Esophagus (tissue), 2 donors: ENCODE data around the gene SF3A1. TPM values are rescaled to one million over a fixed set of nuclear protein-coding genes. Genes with fewer than 3 reads are reported as not detected.

ENCODE experiments used
- H3K27ac ChIP-seq, 2 donors: one replicate each; pipeline ENCODE4 v1.5.1; 2013; ENCODE audit warnings: low read depth in 2 of 2, mild to moderate bottlenecking in 2 of 2, inconsistent platforms in 1 of 2, low read length in 1 of 2, moderate library complexity in 1 of 2
- H3K27me3 ChIP-seq, 2 donors: one replicate each; pipeline ENCODE4 v1.6.1; 2013; ENCODE audit warnings: low read length in 2 of 2, control low read depth in 1 of 2, mild to moderate bottlenecking in 1 of 2; ENCODE audit not compliant: insufficient read depth in 2 of 2, control insufficient read depth in 1 of 2
- H3K36me3 ChIP-seq, 2 donors: one replicate each; pipeline ENCODE4 v1.6.1; 2013; ENCODE audit warnings: low read length in 1 of 2; ENCODE audit not compliant: control insufficient read depth in 2 of 2, insufficient read depth in 2 of 2
- H3K4me1 ChIP-seq, 2 donors: one replicate each; pipeline ENCODE4 v1.6.1; 2013; ENCODE audit warnings: low read length in 1 of 2; ENCODE audit not compliant: control insufficient read depth in 2 of 2, insufficient read depth in 2 of 2
- H3K4me3 ChIP-seq, 2 donors: one replicate each; pipeline ENCODE4 v1.5.1; 2013; ENCODE audit warnings: low read length in 2 of 2, mild to moderate bottlenecking in 2 of 2, low read depth in 1 of 2, moderate library complexity in 1 of 2
- H3K9me3 ChIP-seq, 2 donors: one replicate each; pipeline ENCODE4 v1.6.1; 2013; ENCODE audit warnings: mild to moderate bottlenecking in 2 of 2, low read depth in 1 of 2, low read length in 1 of 2, moderate library complexity in 1 of 2; ENCODE audit not compliant: control insufficient read depth in 2 of 2, insufficient read depth in 1 of 2
- WGBS, 2 donors: extraction: QIAGEN DNeasy Blood & Tissue Kit; methylation state at CpG; one replicate each; pipeline ENCODE4 v1.1.7; 2013; 5-methylcytosine and 5-hydroxymethylcytosine counted together
- polyA plus RNA-seq, 2 donors: library from polyadenylated mRNA; stranded (reverse); fragments of 200-250 nt; gene quantifications; one replicate each; pipeline ENCODE4 v1.2.3, GENCODE V29; 2013
- donor health status: healthy with polysubstance abuse.
- donor health status: Bipolar disorder and iron deficiency.

Gene SF3A1
- polyA plus RNA-seq, 2 donors, result 14.3 to 23.1 TPM

- H3K9me3 ChIP-seq, result no peaks in the 10 kb centered on the region
- 68 to 83% methylated on average over 7 of the region's 7 CpGs for WGBS, 2 donors
- H3K36me3 ChIP-seq, result peaks cover 29 to 54% of the 10 kb centered on the region in 2 donors
- peak overlapping the region; percentile 37 to 59 for H3K27ac ChIP-seq
- peaks cover 12 to 58% of the 10 kb centered on the region in 2 donors for H3K4me1 ChIP-seq
- H3K27me3 ChIP-seq, result no peaks in the 10 kb centered on the region
- H3K4me3 ChIP-seq, result no peak overlapping the region
Measured at GRCh38 chr22:30293026-30293425, 63.7 kb downstream of the SF3A1 start.

- Histone ChIP-seq H3K27me3 (no peaks in the 10 kb centered on the region), H3K4me3 (no peak overlapping the region), H3K9me3 (no peaks in the 10 kb centered on the region), H3K27ac (peak overlapping the region; percentile 86 to 98), H3K36me3 (peaks cover 23 to 48% of the 10 kb centered on the region in 2 donors), H3K4me1 (peaks cover 9 to 53% of the 10 kb centered on the region in 2 donors)
- 66 to 71% methylated on average over 16 to 18 of the region's 18 CpGs for WGBS, 2 donors
Measured at GRCh38 chr22:30292069-30292970, 64.4 kb downstream of the SF3A1 start.

- WGBS, 2 donors, result 48 to 64% methylated on average over 13 of the region's 13 CpGs
- Histone ChIP-seq H3K27ac (peak overlapping the region; percentile 86 to 98), H3K27me3 (no peaks in the 10 kb centered on the region), H3K9me3 (no peaks in the 10 kb centered on the region), H3K4me1 (peaks cover 6 to 53% of the 10 kb centered on the region in 2 donors), H3K36me3 (peaks cover 23 to 51% of the 10 kb centered on the region in 2 donors), H3K4me3 (no peak overlapping the region)
Measured at GRCh38 chr22:30291058-30291892, 65.4 kb downstream of the SF3A1 start.

- Histone ChIP-seq H3K27me3 (no peaks in the 10 kb centered on the region), H3K27ac (peak overlapping the region; percentile 86 to 98), H3K36me3 (peaks cover 20 to 49% of the 10 kb centered on the region in 2 donors), H3K4me1 (peaks cover 6 to 45% of the 10 kb centered on the region in 2 donors), H3K4me3 (peak overlapping the region in 1 of 2 donors; percentile 89), H3K9me3 (no peaks in the 10 kb centered on the region)
- WGBS, 2 donors, result 20 to 28% methylated on average over 3 of the region's 3 CpGs
Measured at GRCh38 chr22:30290342-30291057, 66.2 kb downstream of the SF3A1 start.

GRCh38 chr22:30289980-30290313 is 66.7 kb downstream of the SF3A1 start:
- 10 to 19% methylated on average over 12 of the region's 12 CpGs for WGBS, 2 donors
- peaks cover 14 to 49% of the 10 kb centered on the region in 2 donors for H3K36me3 ChIP-seq
- peak overlapping the region; percentile 86 to 98 for H3K27ac ChIP-seq
- H3K4me3 ChIP-seq, result peak overlapping the region; percentile 26 to 89
- H3K4me1 ChIP-seq, result peaks cover 6 to 45% of the 10 kb centered on the region in 2 donors
- H3K27me3 ChIP-seq, result no peaks in the 10 kb centered on the region
- H3K9me3 ChIP-seq, result no peaks in the 10 kb centered on the region

GRCh38 chr22:30289141-30289979 is 67.3 kb downstream of the SF3A1 start, which contains the start of gene CASTOR1:
Gene CASTOR1, minus strand, starts transcription at chr22:30289505. Its CDS starts 8 bp downstream, at chr22:30289497.
- Histone ChIP-seq H3K27me3 (no peaks in the 10 kb centered on the region), H3K4me3 (peak within 1 kb of the TSS; percentile 57 to 89), H3K9me3 (no peaks in the 10 kb centered on the region), H3K27ac (peak within 1 kb of the TSS; percentile 86 to 98), H3K4me1 (peaks cover 6 to 45% of the 10 kb centered on the region in 2 donors), H3K36me3 (peaks cover 11 to 49% of the 10 kb centered on the region in 2 donors)
- 0% methylated on average over 69 to 85 of the region's 85 CpGs for WGBS, 2 donors

- H3K36me3 ChIP-seq, result peaks cover 9 to 45% of the 10 kb centered on the region in 2 donors
- H3K4me1 ChIP-seq, result peaks cover 4 to 42% of the 10 kb centered on the region in 2 donors
- H3K27me3 ChIP-seq, result no peaks in the 10 kb centered on the region
- H3K27ac ChIP-seq, result peak overlapping the region; percentile 86 to 98
- H3K9me3 ChIP-seq, result no peaks in the 10 kb centered on the region
- H3K4me3 ChIP-seq, result peak overlapping the region; percentile 57 to 89
- 8 to 10% methylated on average over 26 to 27 of the region's 27 CpGs for WGBS, 2 donors
Measured at GRCh38 chr22:30288419-30289140, 68.1 kb downstream of the SF3A1 start.
